OCI-LY7 (cell line): ENCODE data around the gene TTC39A. TPM values are rescaled to one million over a fixed set of nuclear protein-coding genes. Genes with fewer than 3 reads are reported as not detected.
A peak's percentile ranks its signal among the peaks of the same experiment; 100 is the strongest.

ENCODE experiments used
- BruUV-seq: library from RNA; stranded (reverse); fragments of 400-500 nt; replicated peaks from 2 replicates; lab custom pipeline; 2021; lab: Mats Ljungman, UMichigan
- CTCF ChIA-PET: fragments of 300-600 bp; sonication (Branson Sonifier 250); formaldehyde crosslinking; loops from one replicate; lab custom pipeline; 2022; ENCODE audit warnings: antibody characterized with exemption; ENCODE audit not compliant: unreplicated experiment; lab: Charles Lee
- POLR2A ChIA-PET: fragments of 300-600 bp; sonication (Branson Sonifier 250); formaldehyde crosslinking; loops from one replicate; lab custom pipeline; 2022; ENCODE audit warnings: antibody characterized with exemption; lab: Charles Lee
- DNase-seq: peaks from one replicate; pipeline ENCODE4 v3.0.0-alpha.2; 2015; ENCODE audit warnings: low spot score
- H2AFZ ChIP-seq: fragments of 200-600 bp; sonication (generic), shearing (Covaris generic); 2 replicates; pipeline ENCODE4 v1.6.1; 2014; ENCODE audit warnings: mild to moderate bottlenecking, antibody characterized with exemption, low read length, moderate library complexity
- H3K27ac ChIP-seq: fragments of 200-600 bp; sonication (generic); 2 replicates; pipeline ENCODE4 v1.5.1; 2014; ENCODE audit warnings: mixed run types, low read depth, mild to moderate bottlenecking, moderate library complexity, low read length, inconsistent platforms; ENCODE audit not compliant: poor library complexity, severe bottlenecking
- H3K36me3 ChIP-seq: fragments of 200-600 bp; sonication (generic); 2 replicates; pipeline ENCODE4 v1.6.1; 2014; ENCODE audit warnings: mild to moderate bottlenecking, antibody characterized with exemption, low read length, moderate library complexity, mixed read lengths; ENCODE audit not compliant: insufficient read depth
- H3K4me1 ChIP-seq: fragments of 200-600 bp; sonication (generic); 2 replicates; pipeline ENCODE4 v1.5.1; 2014; ENCODE audit warnings: mild to moderate bottlenecking, low read length; ENCODE audit not compliant: insufficient read depth, poor library complexity, severe bottlenecking
- H3K4me2 ChIP-seq: fragments of 200-600 bp; sonication (generic); 2 replicates; pipeline ENCODE4 v1.6.1; 2014; ENCODE audit warnings: mild to moderate bottlenecking, low read length
- H3K4me3 ChIP-seq: fragments of 200-600 bp; sonication (generic); 2 replicates; pipeline ENCODE4 v1.5.1; 2014; ENCODE audit warnings: mild to moderate bottlenecking, low read depth, low read length; ENCODE audit not compliant: poor library complexity, severe bottlenecking
- H3K79me2 ChIP-seq: fragments of 200-600 bp; sonication (generic); 2 replicates; pipeline ENCODE4 v1.6.1; 2016; ENCODE audit warnings: low read depth, mild to moderate bottlenecking, low read length, moderate library complexity, mixed read lengths; ENCODE audit not compliant: insufficient read depth
- H3K9me2 ChIP-seq: fragments of 200-600 bp; sonication (generic); 2 replicates; pipeline ENCODE4 v1.6.1; 2016; ENCODE audit warnings: mild to moderate bottlenecking, low read length, mixed read lengths; ENCODE audit not compliant: insufficient read depth
- H3K9me3 ChIP-seq: fragments of 200-600 bp; sonication (generic); 2 replicates; pipeline ENCODE4 v1.6.1; 2014; ENCODE audit warnings: mild to moderate bottlenecking, mixed run types, low read length, mixed read lengths
- H4K20me1 ChIP-seq: fragments of 200-600 bp; sonication (generic); 2 replicates; pipeline ENCODE4 v1.6.1; 2014; ENCODE audit warnings: mild to moderate bottlenecking, antibody characterized with exemption, low read length, moderate library complexity, mixed read lengths; ENCODE audit not compliant: insufficient read depth
- CTCF ChIP-seq: fragments of 200-600 bp; sonication (generic); conservative IDR thresholded peaks from 2 replicates; pipeline ENCODE4 v1.5.1; 2014; ENCODE audit warnings: mild to moderate bottlenecking, antibody characterized with exemption, low read length, moderate library complexity, mixed read lengths
- EZH2phosphoT487 ChIP-seq: fragments of 200-600 bp; sonication (generic); IDR thresholded peaks from 2 replicates; pipeline ENCODE4 v1.6.1; 2018; ENCODE audit warnings: low read depth, borderline replicate concordance, mild to moderate bottlenecking, mixed run types, antibody characterized with exemption, low read length, moderate library complexity, mixed read lengths
- intact Hi-C: fragments of 100-400 bp; cut with micrococcal nuclease; formaldehyde crosslinking; loops from one replicate; pipeline ENCODE4 v1.10.0; 2022; ENCODE audit not compliant: unreplicated experiment
- total RNA-seq, 2 experiments: library from RNA; depleted of rRNA in 1 of 2; stranded (reverse); fragments of >200 nt in 1 of 2; shearing (Covaris generic) in 1 of 2; gene quantifications; 2 replicates each; pipeline ENCODE4 v1.2.3, GENCODE V29; 2014 to 2022

TTC39A gene
- total RNA-seq, 2 experiments from 2014 or later = not detected

DNA sequence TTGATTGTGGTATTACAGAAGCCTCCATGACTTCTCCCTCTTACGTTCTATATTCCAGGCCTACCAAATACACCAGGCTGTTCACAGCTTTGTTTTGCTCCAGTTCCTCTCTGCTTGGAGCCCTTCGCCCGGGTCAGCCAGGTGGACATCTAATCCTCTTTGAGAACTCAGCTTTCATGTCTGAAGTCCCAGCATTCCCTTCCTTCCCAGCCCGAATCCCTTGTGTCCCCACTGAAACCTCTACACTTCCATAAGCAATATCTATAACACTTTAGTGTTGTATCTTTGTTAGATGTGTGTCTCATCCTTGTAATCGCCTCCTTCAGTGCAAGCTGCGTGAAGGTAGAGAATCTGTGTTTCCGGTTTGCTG, 92.3 kb downstream of the TTC39A start:
- ChIA-PET POLR2A (no interaction called here), CTCF (no interaction called here)
- peaks cover 20% of the 10 kb centered on the region; the same call in 1 of the 2 replicates for H4K20me1 ChIP-seq

DNA sequence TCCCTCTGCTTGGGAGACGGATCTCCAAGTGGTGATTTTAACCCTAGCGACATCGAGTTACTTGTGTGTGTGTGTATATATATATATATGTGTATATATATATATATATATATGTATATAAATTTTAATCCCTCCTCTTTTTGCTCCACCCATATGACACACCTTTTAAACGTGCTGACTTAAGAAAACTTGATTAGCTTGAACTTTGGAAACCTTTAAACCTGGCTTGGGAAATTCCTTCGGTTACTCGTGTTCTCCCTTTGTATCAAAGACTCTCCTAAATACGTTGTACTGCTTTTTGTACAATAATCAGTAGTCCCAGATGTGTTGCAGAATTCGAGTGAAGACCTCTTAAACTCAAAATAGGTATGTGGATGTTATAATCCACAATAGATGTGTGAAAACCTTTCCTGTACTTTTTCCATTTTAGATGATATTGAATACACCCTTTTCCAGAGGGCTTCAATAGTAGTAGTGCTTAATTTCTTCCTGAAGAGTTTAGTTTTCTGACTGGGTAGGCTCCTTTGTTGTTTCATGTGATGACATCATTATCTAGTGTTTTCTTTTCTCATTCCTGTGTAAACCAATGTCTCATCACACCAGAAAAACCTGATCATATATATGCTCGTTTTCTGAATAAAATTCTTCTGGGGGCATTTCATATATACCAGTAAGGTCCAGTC, 92.9 kb downstream of the TTC39A start:
- no peaks in the 10 kb centered on the region for H3K36me3 ChIP-seq
- H4K20me1 ChIP-seq = peaks cover 20% of the 10 kb centered on the region; the same call in 1 of the 2 replicates
- no peaks in the 10 kb centered on the region for H3K79me2 ChIP-seq
- H3K9me3 ChIP-seq = no peaks in the 10 kb centered on the region
- H3K4me2 ChIP-seq = peak overlapping the region; percentile 92
- POLR2A ChIA-PET = no interaction called here
- peak overlapping the region; percentile 82 for H3K4me3 ChIP-seq
- DNase-seq = no peak
- no peak for TF ChIP-seq CTCF
- TF ChIP-seq EZH2phosphoT487 = no peak
- intact Hi-C loops = loop anchor here (10.0 kb wide), 1 partner anchor 197 kb away; no protein-coding TSS in a partner anchor
- CTCF ChIA-PET = no interaction called here
- no peak overlapping the region for H2AFZ ChIP-seq
- H3K4me1 ChIP-seq = peaks cover 20% of the 10 kb centered on the region
- no peak overlapping the region for H3K27ac ChIP-seq
- TSS peak; percentile 60 for BruUV-seq
- no peaks in the 10 kb centered on the region for H3K9me2 ChIP-seq

More for the DNA sequence above, 92.3 kb downstream of the TTC39A start:
- TF ChIP-seq EZH2phosphoT487 (no peak), CTCF (no peak)
- Histone ChIP-seq H3K4me1 (peaks cover 20% of the 10 kb centered on the region), H3K4me2 (no peak overlapping the region), H3K36me3 (no peaks in the 10 kb centered on the region), H3K9me2 (no peaks in the 10 kb centered on the region), H2AFZ (no peak overlapping the region), H3K4me3 (no peak overlapping the region), H3K27ac (no peak overlapping the region), H3K9me3 (no peaks in the 10 kb centered on the region), H3K79me2 (no peaks in the 10 kb centered on the region)
- BruUV-seq = no TSS peak
- intact Hi-C loops = loop anchor here (10.0 kb wide), 1 partner anchor 197 kb away; no protein-coding TSS in a partner anchor
- no peak for DNase-seq

Other genes with a start within 250 kb of the TTC39A start
- not detected in 2 replicates for gene C1orf185, start 228.3 kb downstream of the TTC39A start, total RNA-seq (2014; rRNA removed; shearing (Covaris generic))
- not detected in 2 replicates for gene C1orf185, start 228.3 kb downstream of the TTC39A start, total RNA-seq (2022)
- 4.8 and 5.7 TPM in 2 replicates for gene RNF11, start 94.3 kb downstream of the TTC39A start, total RNA-seq (2014; rRNA removed; shearing (Covaris generic))
- 1.5 and 1.6 TPM in 2 replicates for gene RNF11, start 94.3 kb downstream of the TTC39A start, total RNA-seq (2022)
- 23.8 and 35.5 TPM in 2 replicates for gene EPS15, start 188.7 kb upstream of the TTC39A start, total RNA-seq (2014; rRNA removed; shearing (Covaris generic))
- gene EPS15, start 188.7 kb upstream of the TTC39A start, total RNA-seq (2022) = 73.2 and 79.4 TPM in 2 replicates